Large intestine (tissue), 3 donors: Measurements from ENCODE around the gene GPR157. TPM values are rescaled to one million over a fixed set of nuclear protein-coding genes. Genes with fewer than 3 reads are reported as not detected.
"Not testable (repeated sequence)": the region's sequence is repeated elsewhere in the genome, so short reads cannot be mapped to it uniquely, and the experiment has no call there.

Source experiments
- DNase-seq, 2 donors: peaks; one replicate each; pipeline versions ENCODE4 v3.0.0 to v3.0.0-alpha.2; 2013
- H3K27ac ChIP-seq: one replicate; pipeline ENCODE4 v1.5.1; 2013; ENCODE audit warnings: low read length
- H3K27me3 ChIP-seq: 2 replicates; pipeline ENCODE4 v1.6.1; 2013; ENCODE audit warnings: low read length; ENCODE audit not compliant: control insufficient read depth, insufficient read depth
- H3K36me3 ChIP-seq: 2 replicates; pipeline ENCODE4 v1.6.1; 2013; ENCODE audit warnings: low read length; ENCODE audit not compliant: control insufficient read depth, insufficient read depth
- H3K4me1 ChIP-seq: one replicate; pipeline ENCODE4 v1.6.1; 2013; ENCODE audit warnings: low read length; ENCODE audit not compliant: control insufficient read depth, insufficient read depth
- H3K4me3 ChIP-seq: one replicate; pipeline ENCODE4 v1.5.1; 2013; ENCODE audit warnings: low read length
- H3K9me3 ChIP-seq: one replicate; pipeline ENCODE4 v1.6.1; 2013; ENCODE audit warnings: mild to moderate bottlenecking, low read depth, low read length, moderate library complexity; ENCODE audit not compliant: control insufficient read depth
- WGBS: methylation state at CpG from one replicate; pipeline ENCODE4 v1.1.5; 2013; ENCODE audit warnings: low lambda C conversion rate; ENCODE audit not compliant: insufficient coverage; 5-methylcytosine and 5-hydroxymethylcytosine counted together
- polyA plus RNA-seq: library from polyadenylated mRNA; unstranded; fragments of 120-200 nt; gene quantifications from one replicate; pipeline ENCODE4 v1.2.1, GENCODE V29; 2013

Gene GPR157
- polyA plus RNA-seq, 1 donor = 27.8 TPM

DNA sequence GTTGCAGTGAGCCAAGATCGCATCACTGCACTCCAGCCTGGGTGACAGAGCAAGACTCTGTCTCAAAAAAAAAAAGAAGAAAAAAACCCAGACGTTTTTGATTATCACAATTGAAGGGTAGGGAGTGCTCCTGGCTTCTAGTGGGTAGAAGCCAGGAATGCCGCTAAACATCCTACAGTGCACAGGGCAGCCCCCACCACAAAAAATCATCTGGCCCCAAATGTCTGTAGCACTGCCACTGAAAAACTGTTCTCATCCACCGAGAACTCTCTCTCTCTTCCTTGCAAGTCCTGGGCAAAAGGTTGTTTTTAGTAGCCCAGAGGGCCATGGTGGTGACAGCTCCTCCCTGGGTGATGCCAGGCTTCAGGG lies 35.6 kb upstream of the GPR157 start:
- no peaks in the 10 kb centered on the region for H3K27me3 ChIP-seq
- no peak for DNase-seq
- no peak overlapping the region for H3K4me3 ChIP-seq
- H3K9me3 ChIP-seq = no peaks in the 10 kb centered on the region
- H3K4me1 ChIP-seq = peaks cover 7% of the 10 kb centered on the region
- H3K36me3 ChIP-seq = no peaks in the 10 kb centered on the region
- no CpG with 5 or more reads among the region's 4 CpGs for WGBS
- H3K27ac ChIP-seq = no peak overlapping the region

DNA sequence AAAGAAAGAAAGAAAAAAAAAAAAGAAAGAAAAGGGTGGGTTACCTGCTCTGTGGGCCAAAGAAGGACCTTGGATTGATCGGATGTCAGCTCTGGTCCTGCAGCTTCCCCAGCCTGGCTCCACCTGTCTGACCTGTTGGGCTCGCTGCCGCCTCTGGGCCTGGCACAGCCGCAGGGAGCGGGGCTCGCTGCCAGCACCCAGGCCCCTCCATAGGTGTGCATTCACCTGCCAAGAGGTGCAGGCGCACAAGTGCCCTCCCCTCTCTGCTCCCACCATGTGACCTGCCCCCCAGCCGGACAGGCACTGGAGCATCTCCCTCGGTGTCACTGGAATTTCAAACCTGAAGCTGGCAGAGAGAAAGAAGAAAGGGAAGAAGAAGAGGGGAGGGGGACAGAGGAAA lies 33.1 kb upstream of the GPR157 start:
- H3K27me3 ChIP-seq = no peaks in the 10 kb centered on the region
- no peak for DNase-seq
- no CpG with 5 or more reads among the region's 9 CpGs for WGBS
- no peaks in the 10 kb centered on the region for H3K9me3 ChIP-seq
- H3K36me3 ChIP-seq = no peaks in the 10 kb centered on the region
- H3K4me1 ChIP-seq = peaks cover 7% of the 10 kb centered on the region
- H3K27ac ChIP-seq = no peak overlapping the region
- no peak overlapping the region for H3K4me3 ChIP-seq

DNA sequence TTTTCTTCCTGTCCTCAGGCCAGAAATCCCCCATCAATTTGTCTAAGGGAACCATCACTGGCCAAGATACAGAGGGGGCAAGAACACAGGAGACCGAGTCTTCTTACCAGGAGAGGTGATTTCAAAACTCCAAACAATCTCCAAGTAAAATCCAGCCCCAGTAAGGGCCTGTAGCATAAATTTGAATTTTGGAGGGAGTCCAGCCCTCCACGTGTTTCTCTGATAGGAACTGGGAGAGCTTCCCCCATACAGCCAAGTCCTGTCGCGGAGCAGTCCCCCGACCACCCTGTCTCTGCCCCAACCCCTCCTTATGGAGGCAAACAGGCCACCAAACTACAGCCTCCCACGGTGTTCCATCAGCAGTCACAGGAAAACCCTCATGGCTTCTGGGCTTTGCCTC lies 32.4 kb upstream of the GPR157 start:
- Histone ChIP-seq H3K4me1 (peaks cover 7% of the 10 kb centered on the region), H3K27me3 (no peaks in the 10 kb centered on the region), H3K4me3 (no peak overlapping the region), H3K36me3 (no peaks in the 10 kb centered on the region), H3K27ac (no peak overlapping the region), H3K9me3 (no peaks in the 10 kb centered on the region)
- no peak for DNase-seq
- no CpG with 5 or more reads among the region's 6 CpGs for WGBS

DNA sequence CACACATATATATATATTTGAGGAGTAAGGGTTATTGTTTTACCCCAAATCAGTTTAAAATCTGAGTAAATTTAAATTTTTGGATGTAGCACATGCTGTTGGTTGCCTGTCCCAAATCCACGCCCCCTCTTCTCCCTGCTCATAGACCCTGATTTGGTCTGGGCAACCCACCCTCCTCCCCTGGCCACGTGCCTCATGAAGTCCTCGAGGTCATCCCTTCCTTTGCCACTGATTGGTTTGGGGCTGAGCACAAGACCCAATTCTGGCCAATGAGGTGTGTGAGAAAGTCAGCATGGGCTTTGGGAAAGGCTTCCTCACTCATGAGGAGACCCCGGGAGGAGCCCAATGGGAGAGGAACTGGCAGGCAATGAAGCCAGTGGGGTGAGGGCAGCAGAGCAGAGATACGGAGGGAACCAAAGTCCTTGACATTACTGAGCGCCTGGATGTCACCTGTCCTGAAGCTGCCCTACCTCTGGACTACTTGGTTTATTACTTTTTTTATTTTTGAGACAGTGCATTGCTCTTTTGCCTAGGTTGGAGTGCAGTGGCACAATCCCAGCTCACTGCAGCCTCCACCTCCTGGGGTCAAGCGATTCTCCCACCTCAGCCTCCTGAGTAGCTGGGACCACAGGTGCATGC lies 31.3 kb upstream of the GPR157 start:
- no peak for DNase-seq
- no peaks in the 10 kb centered on the region for H3K9me3 ChIP-seq
- peaks cover 7% of the 10 kb centered on the region for H3K4me1 ChIP-seq
- no CpG with 5 or more reads among the region's 7 CpGs for WGBS
- no peaks in the 10 kb centered on the region for H3K27me3 ChIP-seq
- no peaks in the 10 kb centered on the region for H3K36me3 ChIP-seq
- no peak overlapping the region for H3K27ac ChIP-seq
- no peak overlapping the region for H3K4me3 ChIP-seq

DNA sequence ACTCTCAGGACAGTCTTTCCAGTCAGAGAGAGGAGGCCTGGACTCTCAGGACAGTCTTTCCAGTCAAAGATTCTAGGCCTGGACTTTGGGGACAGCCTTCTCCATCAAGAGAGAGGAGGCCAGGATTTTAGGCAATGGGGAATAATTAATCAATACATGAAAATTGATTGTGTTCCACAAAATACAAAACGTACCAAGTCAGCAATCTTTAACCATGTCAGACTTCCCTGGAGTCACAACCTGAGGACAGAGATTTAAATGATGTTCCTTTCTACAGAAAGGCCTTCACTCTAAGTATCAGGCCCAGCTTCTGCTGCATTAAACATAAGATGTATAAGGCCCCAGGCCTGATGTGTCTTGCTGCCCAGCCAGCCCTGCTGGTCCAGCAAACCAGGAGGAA lies 27.0 kb upstream of the GPR157 start:
- no peaks in the 10 kb centered on the region for H3K4me1 ChIP-seq
- no peaks in the 10 kb centered on the region for H3K27me3 ChIP-seq
- DNase-seq = no peak
- no peaks in the 10 kb centered on the region for H3K9me3 ChIP-seq
- no peak overlapping the region for H3K27ac ChIP-seq
- no CpG with 5 or more reads among the region's 1 CpG for WGBS
- no peaks in the 10 kb centered on the region for H3K36me3 ChIP-seq
- H3K4me3 ChIP-seq = no peak overlapping the region

DNA sequence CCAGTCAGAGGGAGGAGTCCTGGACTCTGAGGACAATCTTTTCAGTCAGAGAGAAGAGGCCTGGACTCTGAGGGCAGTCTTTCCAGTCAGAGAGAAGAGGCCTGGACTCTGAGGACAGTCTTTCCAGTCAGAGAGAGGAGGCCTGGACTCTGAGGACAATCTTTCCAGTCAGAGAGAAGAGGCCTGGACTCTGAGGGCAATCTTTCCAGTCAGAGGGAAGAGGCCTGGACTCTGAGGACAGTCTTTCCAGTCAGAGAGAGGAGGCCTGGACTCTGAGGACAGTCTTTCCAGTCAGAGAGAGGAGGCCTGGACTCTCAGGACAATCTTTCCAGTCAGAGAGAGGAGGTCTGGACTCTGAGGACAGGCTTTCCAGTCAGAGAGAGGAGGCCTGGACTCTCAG lies 26.5 kb upstream of the GPR157 start:
- H3K9me3 ChIP-seq, H3K27me3 ChIP-seq, DNase-seq, H3K4me3 ChIP-seq, H3K36me3 ChIP-seq, H3K4me1 ChIP-seq, H3K27ac ChIP-seq: not testable (repeated sequence)

DNA sequence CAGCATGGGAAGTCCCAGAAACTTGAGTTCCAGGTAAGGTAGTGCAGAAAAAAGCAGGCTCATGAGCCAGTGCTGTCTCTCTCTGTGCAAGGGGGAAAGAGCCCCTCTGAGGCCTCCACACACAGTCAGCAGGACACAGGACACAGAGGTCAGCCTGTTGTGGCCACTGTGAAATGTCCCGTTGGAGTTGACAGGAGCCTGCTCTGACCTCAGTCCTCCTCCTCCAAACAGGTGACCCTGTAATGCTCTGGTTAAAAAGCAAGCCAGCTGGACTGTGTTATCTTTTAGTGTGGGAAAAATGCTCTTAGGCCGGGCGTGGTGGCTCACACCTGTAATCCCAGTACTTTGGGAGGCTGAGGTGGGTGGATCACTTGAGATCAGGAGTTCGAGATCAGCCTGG lies 24.2 kb upstream of the GPR157 start:
- no peak for DNase-seq
- Histone ChIP-seq H3K36me3 (no peaks in the 10 kb centered on the region), H3K4me3 (no peak overlapping the region), H3K9me3 (no peaks in the 10 kb centered on the region), H3K4me1 (no peaks in the 10 kb centered on the region), H3K27ac (no peak overlapping the region), H3K27me3 (no peaks in the 10 kb centered on the region)
- WGBS = 100% methylated on average over 1 of the region's 4 CpGs

DNA sequence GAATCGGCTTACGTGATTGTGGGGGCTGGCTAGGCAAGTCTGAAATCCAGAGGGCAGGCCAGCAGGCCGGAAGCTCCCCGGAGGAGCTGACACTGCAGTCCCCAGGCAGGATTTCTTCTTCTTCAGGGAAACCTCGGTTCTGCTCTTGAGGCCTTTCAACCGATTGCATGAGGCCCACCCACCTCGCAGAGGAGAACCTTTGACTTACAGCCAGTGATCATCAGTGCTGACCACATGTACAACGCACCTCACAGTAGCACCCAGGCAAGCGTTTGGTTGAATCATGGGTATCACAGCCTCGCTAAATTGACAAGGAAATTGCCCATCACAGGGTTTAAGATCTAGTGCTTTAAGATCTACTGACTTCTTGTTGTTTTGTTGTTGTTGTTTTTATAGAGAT lies 23.6 kb upstream of the GPR157 start:
- no CpG with 5 or more reads among the region's 10 CpGs for WGBS
- DNase-seq = no peak
- H3K27me3 ChIP-seq = no peaks in the 10 kb centered on the region

DNA sequence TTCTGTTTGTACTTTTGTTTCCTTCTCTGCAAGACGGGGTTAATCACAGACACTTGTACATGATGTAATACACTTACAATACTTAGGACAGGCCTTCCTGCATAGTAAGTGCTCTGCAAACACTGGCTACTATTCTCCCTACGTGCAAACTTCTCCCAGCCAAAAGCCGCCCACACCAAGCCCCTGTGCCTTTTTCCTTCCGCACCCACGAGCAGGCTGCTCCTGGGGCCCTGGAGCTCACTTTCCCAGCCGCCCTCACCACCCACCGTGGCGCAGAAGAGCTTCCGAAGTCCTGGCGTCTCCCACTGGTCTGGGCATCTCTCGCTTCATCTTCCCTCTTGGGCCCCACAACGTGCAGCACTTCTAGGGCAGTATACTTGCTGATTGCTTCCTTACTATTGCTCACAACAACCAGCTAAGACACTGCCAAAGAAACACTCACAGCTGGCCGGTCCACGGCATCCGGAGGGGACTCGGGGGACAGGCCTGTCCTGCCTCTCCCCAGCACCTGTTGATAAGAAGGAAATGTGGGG lies 22.5 kb upstream of the GPR157 start:
- no peaks in the 10 kb centered on the region for H3K27me3 ChIP-seq
- no peak overlapping the region for H3K4me3 ChIP-seq
- no peaks in the 10 kb centered on the region for H3K4me1 ChIP-seq
- WGBS = no CpG with 5 or more reads among the region's 16 CpGs
- no peak for DNase-seq
- no peak overlapping the region for H3K27ac ChIP-seq
- no peaks in the 10 kb centered on the region for H3K9me3 ChIP-seq
- H3K36me3 ChIP-seq = no peaks in the 10 kb centered on the region

More for the DNA sequence above, 23.6 kb upstream of the GPR157 start:
- Histone ChIP-seq H3K36me3 (no peaks in the 10 kb centered on the region), H3K4me1 (no peaks in the 10 kb centered on the region), H3K27ac (no peak overlapping the region), H3K9me3 (no peaks in the 10 kb centered on the region), H3K4me3 (no peak overlapping the region)

DNA sequence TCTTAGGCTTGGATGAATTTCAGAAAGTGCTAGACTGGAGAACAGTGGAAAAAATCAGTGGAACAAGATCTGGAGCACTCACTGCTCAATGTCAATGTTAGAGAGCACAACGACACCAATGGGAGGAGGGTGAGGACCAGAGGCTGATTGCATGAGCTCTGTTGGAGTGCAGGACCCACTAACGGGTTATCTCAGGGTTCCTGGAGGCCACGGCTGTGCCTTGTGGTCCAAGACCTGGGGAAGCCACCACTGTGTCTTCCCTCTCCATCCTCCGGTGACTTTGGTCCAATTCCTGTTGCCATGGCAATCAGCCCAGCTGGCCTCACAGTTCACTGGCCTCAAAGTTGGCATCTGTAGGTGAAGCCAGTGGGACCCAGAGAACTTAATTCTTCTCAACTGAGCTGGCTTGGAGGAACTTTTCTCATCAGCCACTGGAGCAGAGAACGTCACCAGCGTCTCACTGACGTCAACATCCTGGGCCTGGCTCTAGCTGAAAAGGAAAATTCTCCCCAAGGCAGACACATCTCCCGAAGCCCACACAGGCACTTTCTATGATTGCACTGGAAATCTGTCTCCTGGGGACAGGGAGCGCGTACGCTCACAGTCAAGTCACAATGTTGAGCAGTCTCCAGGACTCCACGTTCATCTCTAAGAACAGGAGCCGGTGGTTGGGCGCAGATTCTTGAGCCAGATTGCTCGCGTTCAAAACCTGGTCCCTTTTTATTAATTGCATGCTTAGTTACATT lies 21.9 kb upstream of the GPR157 start:
- Histone ChIP-seq H3K9me3 (no peaks in the 10 kb centered on the region), H3K4me3 (no peak overlapping the region), H3K27me3 (no peaks in the 10 kb centered on the region), H3K4me1 (no peaks in the 10 kb centered on the region), H3K36me3 (no peaks in the 10 kb centered on the region), H3K27ac (no peak overlapping the region)
- WGBS = no CpG with 5 or more reads among the region's 16 CpGs
- DNase-seq = no peak
